HEK293 (cell line): ENCODE data around the gene TSHZ2.

Experiments
- CTCF ChIA-PET: fragments of 350-600 bp; formaldehyde crosslinking; extraction: SDS; loops from one replicate; lab custom pipeline; 2021; ENCODE audit warnings: antibody characterized with exemption; lab: Yijun Ruan, JAX
- POLR2A ChIA-PET: fragments of 300-600 bp; formaldehyde crosslinking; extraction: SDS; loops from one replicate; lab custom pipeline; 2020; ENCODE audit warnings: antibody characterized with exemption, inconsistent platforms; lab: Yijun Ruan, JAX
- H3K27ac ChIP-seq: fragments of 200-500 bp; sonication (Bioruptor generic); 2 replicates; pipeline ENCODE4 v1.5.1; 2014; ENCODE audit warnings: low read depth, low read length, control low read depth, inconsistent platforms; ENCODE audit errors: extremely low read depth
- H3K36me3 ChIP-seq, 2 experiments: fragments of 200-500 bp in 1 of 2; sonication (Bioruptor generic) in 1 of 2; 1 replicate in 1 of 2; 2 replicates in 1 of 2; pipeline ENCODE4 v1.5.1; 2014 to 2017; ENCODE audit warnings: inconsistent platforms in 2 of 2, low read length in 2 of 2; ENCODE audit not compliant: control insufficient read depth in 2 of 2, insufficient read depth in 1 of 2
- H3K4me1 ChIP-seq: fragments of 200-500 bp; sonication (Bioruptor generic); 2 replicates; pipeline ENCODE4 v1.5.1; 2014; ENCODE audit warnings: mild to moderate bottlenecking, low read length, inconsistent platforms; ENCODE audit not compliant: control insufficient read depth, insufficient read depth
- H3K4me3 ChIP-seq: 2 replicates; pipeline ENCODE4 v1.5.1; 2011; ENCODE audit warnings: low read depth, mild to moderate bottlenecking, control low read depth, low read length, moderate library complexity
- H3K9me3 ChIP-seq: fragments of 200-500 bp; sonication (Bioruptor generic); 2 replicates; pipeline ENCODE4 v1.5.1; 2014; ENCODE audit warnings: low read depth, low read length, inconsistent platforms; ENCODE audit not compliant: control insufficient read depth, insufficient read depth
- EGR2 ChIP-seq: fragments of 450-650 bp; formaldehyde crosslinking; IDR thresholded peaks from 2 replicates; pipeline ENCODE4 v1.5.1; 2016; ENCODE audit warnings: low read depth, missing biosample characterization, missing genetic modification characterization
- HOXC10 ChIP-seq: sonication (generic); formaldehyde crosslinking; IDR thresholded peaks from 2 replicates; pipeline ENCODE4 v1.8.1; 2023; ENCODE audit warnings: mild to moderate bottlenecking, missing genetic modification reagents
- KLF17 ChIP-seq: fragments of 450-650 bp; formaldehyde crosslinking; IDR thresholded peaks from 2 replicates; pipeline ENCODE4 v1.5.1; 2016; ENCODE audit warnings: missing biosample characterization, missing genetic modification characterization
- PRDM6 ChIP-seq: fragments of 450-650 bp; formaldehyde crosslinking; IDR thresholded peaks from 2 replicates; pipeline ENCODE4 v1.5.1; 2017; ENCODE audit warnings: missing biosample characterization, missing genetic modification characterization
- SCRT1 ChIP-seq: fragments of 450-650 bp; formaldehyde crosslinking; IDR thresholded peaks from 2 replicates; pipeline ENCODE4 v1.5.1; 2016; ENCODE audit warnings: missing biosample characterization, missing genetic modification characterization, borderline replicate concordance
- SETDB1 ChIP-seq: IDR thresholded peaks from one replicate; pipeline ENCODE4 v1.6.1; 2017; ENCODE audit warnings: mild to moderate bottlenecking, low read length, moderate library complexity, mixed read lengths; ENCODE audit not compliant: insufficient read length
- ZBTB7A ChIP-seq: fragments of 450-650 bp; formaldehyde crosslinking; IDR thresholded peaks from 2 replicates; pipeline ENCODE4 v1.5.1; 2016; ENCODE audit warnings: low read depth, missing biosample characterization, missing genetic modification characterization
- ZFP41 ChIP-seq: fragments of 450-650 bp; formaldehyde crosslinking; IDR thresholded peaks from 2 replicates; pipeline ENCODE4 v1.5.1; 2016; ENCODE audit warnings: missing biosample characterization, missing genetic modification characterization, borderline replicate concordance
- ZNF132 ChIP-seq: fragments of 450-650 bp; formaldehyde crosslinking; IDR thresholded peaks from 2 replicates; pipeline ENCODE4 v1.5.1; 2017; ENCODE audit warnings: missing biosample characterization, missing genetic modification characterization, borderline replicate concordance
- ZNF169 ChIP-seq: fragments of 450-650 bp; formaldehyde crosslinking; IDR thresholded peaks from 2 replicates; pipeline ENCODE4 v1.5.1; 2016; ENCODE audit warnings: missing biosample characterization, missing genetic modification characterization
- ZNF280C ChIP-seq: fragments of 450-650 bp; formaldehyde crosslinking; IDR thresholded peaks from 2 replicates; pipeline ENCODE4 v1.5.1; 2016; ENCODE audit warnings: missing biosample characterization, missing genetic modification characterization
- ZNF311 ChIP-seq: fragments of 450-650 bp; formaldehyde crosslinking; IDR thresholded peaks from 2 replicates; pipeline ENCODE4 v1.5.1; 2017; ENCODE audit warnings: missing biosample characterization, missing genetic modification characterization, borderline replicate concordance
- ZNF335 ChIP-seq: fragments of 450-650 bp; formaldehyde crosslinking; conservative IDR thresholded peaks from 2 replicates; pipeline ENCODE4 v1.5.1; 2016; ENCODE audit warnings: missing biosample characterization, missing genetic modification characterization
- ZNF433 ChIP-seq: fragments of 450-650 bp; formaldehyde crosslinking; IDR thresholded peaks from 2 replicates; pipeline ENCODE4 v1.5.1; 2016; ENCODE audit warnings: missing biosample characterization, missing genetic modification characterization, low read depth
- ZNF544 ChIP-seq: fragments of 450-650 bp; formaldehyde crosslinking; IDR thresholded peaks from 2 replicates; pipeline ENCODE4 v1.5.0; 2017; ENCODE audit warnings: missing biosample characterization, missing genetic modification characterization
- ZNF585B ChIP-seq: fragments of 450-650 bp; formaldehyde crosslinking; IDR thresholded peaks from 2 replicates; pipeline ENCODE4 v1.5.1; 2016; ENCODE audit warnings: missing biosample characterization, missing genetic modification characterization
- ZNF600 ChIP-seq: fragments of 450-650 bp; formaldehyde crosslinking; IDR thresholded peaks from 2 replicates; pipeline ENCODE4 v1.5.1; 2016; ENCODE audit warnings: missing biosample characterization, missing genetic modification characterization
- ZNF621 ChIP-seq: fragments of 450-650 bp; formaldehyde crosslinking; IDR thresholded peaks from 2 replicates; pipeline ENCODE4 v1.5.1; 2017; ENCODE audit warnings: missing biosample characterization, missing genetic modification characterization
- ZNF639 ChIP-seq: fragments of 450-650 bp; formaldehyde crosslinking; IDR thresholded peaks from 2 replicates; pipeline ENCODE4 v1.5.1; 2016; ENCODE audit warnings: missing biosample characterization, missing genetic modification characterization
- ZNF677 ChIP-seq: fragments of 450-650 bp; IDR thresholded peaks from 2 replicates; pipeline ENCODE4 v1.5.0; 2018; ENCODE audit warnings: missing biosample characterization, mild to moderate bottlenecking, missing genetic modification characterization, moderate library complexity
- ZNF704 ChIP-seq: fragments of 450-650 bp; formaldehyde crosslinking; IDR thresholded peaks from 2 replicates; pipeline ENCODE4 v1.5.1; 2016; ENCODE audit warnings: missing biosample characterization, missing genetic modification characterization
- ZNF791 ChIP-seq: fragments of 450-650 bp; formaldehyde crosslinking; IDR thresholded peaks from 2 replicates; pipeline ENCODE4 v1.5.1; 2016; ENCODE audit warnings: missing biosample characterization, missing genetic modification characterization
- TF ChIP-seq, protein P1 (sequence below): fragments of 450-650 bp; formaldehyde crosslinking; IDR thresholded peaks from 2 replicates; pipeline ENCODE4 v1.5.0; 2017; ENCODE audit warnings: missing biosample characterization, missing genetic modification characterization, borderline replicate concordance
- TF ChIP-seq, protein P2 (sequence below): fragments of 450-650 bp; formaldehyde crosslinking; IDR thresholded peaks from 2 replicates; pipeline ENCODE4 v1.5.1; 2016; ENCODE audit warnings: missing biosample characterization, missing genetic modification characterization, low read depth

Gene TSHZ2

GRCh38 chr20:53297154-53297529 lies 325.0 kb downstream of the TSHZ2 start:
- TF ChIP-seq ZNF677 (no peak), ZNF132 (tag by site-specific recombination) (no peak), ZNF639 (tag by site-specific recombination) (no peak), ZNF311 (tag by site-specific recombination) (no peak), ZNF335 (no peak), HOXC10 (CRISPR knock-in tag) (no peak), ZNF704 (tag by site-specific recombination) (no peak)
- Histone ChIP-seq H3K9me3 (no peaks in the 10 kb centered on the region), H3K36me3 (no peaks in the 10 kb centered on the region), H3K27ac (no peak overlapping the region), H3K4me1 (no peaks in the 10 kb centered on the region), H3K4me3 (no peak overlapping the region)
- POLR2A ChIA-PET: no interaction called here
- CTCF ChIA-PET: no interaction called here

- ChIA-PET CTCF (interaction anchor here (0.7 kb wide), 1 partner anchor 142 kb away, joined by 3 read pairs; no protein-coding TSS in a partner anchor), POLR2A (no interaction called here)
- H3K4me1 ChIP-seq: no peaks in the 10 kb centered on the region
- H3K9me3 ChIP-seq: no peaks in the 10 kb centered on the region
- no peak overlapping the region for H3K4me3 ChIP-seq
- TF ChIP-seq ZBTB7A (tag by site-specific recombination): no peak
- no peak for TF ChIP-seq ZNF544
- TF ChIP-seq ZNF585B (tag by site-specific recombination): no peak
- no peak for TF ChIP-seq ZNF280C (tag by site-specific recombination)
- TF ChIP-seq, protein P1, sequence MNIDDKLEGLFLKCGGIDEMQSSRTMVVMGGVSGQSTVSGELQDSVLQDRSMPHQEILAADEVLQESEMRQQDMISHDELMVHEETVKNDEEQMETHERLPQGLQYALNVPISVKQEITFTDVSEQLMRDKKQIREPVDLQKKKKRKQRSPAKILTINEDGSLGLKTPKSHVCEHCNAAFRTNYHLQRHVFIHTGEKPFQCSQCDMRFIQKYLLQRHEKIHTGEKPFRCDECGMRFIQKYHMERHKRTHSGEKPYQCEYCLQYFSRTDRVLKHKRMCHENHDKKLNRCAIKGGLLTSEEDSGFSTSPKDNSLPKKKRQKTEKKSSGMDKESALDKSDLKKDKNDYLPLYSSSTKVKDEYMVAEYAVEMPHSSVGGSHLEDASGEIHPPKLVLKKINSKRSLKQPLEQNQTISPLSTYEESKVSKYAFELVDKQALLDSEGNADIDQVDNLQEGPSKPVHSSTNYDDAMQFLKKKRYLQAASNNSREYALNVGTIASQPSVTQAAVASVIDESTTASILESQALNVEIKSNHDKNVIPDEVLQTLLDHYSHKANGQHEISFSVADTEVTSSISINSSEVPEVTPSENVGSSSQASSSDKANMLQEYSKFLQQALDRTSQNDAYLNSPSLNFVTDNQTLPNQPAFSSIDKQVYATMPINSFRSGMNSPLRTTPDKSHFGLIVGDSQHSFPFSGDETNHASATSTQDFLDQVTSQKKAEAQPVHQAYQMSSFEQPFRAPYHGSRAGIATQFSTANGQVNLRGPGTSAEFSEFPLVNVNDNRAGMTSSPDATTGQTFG (tag by site-specific recombination): no peak
- TF ChIP-seq ZNF169: no peak
- no peak for TF ChIP-seq ZNF791 (tag by site-specific recombination)
- no peak for TF ChIP-seq ZNF621 (tag by site-specific recombination)
- TF ChIP-seq, protein P2, sequence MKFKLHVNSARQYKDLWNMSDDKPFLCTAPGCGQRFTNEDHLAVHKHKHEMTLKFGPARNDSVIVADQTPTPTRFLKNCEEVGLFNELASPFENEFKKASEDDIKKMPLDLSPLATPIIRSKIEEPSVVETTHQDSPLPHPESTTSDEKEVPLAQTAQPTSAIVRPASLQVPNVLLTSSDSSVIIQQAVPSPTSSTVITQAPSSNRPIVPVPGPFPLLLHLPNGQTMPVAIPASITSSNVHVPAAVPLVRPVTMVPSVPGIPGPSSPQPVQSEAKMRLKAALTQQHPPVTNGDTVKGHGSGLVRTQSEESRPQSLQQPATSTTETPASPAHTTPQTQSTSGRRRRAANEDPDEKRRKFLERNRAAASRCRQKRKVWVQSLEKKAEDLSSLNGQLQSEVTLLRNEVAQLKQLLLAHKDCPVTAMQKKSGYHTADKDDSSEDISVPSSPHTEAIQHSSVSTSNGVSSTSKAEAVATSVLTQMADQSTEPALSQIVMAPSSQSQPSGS (tag by site-specific recombination): no peak
- no peak for TF ChIP-seq PRDM6 (tag by site-specific recombination)
- no peak for TF ChIP-seq EGR2 (tag by site-specific recombination)
- no peak for TF ChIP-seq ZFP41 (tag by site-specific recombination)
- no peak for TF ChIP-seq SETDB1
- TF ChIP-seq ZNF600 (tag by site-specific recombination): no peak
- TF ChIP-seq SCRT1 (tag by site-specific recombination): no peak
- no peak for TF ChIP-seq ZNF433 (tag by site-specific recombination)
- TF ChIP-seq KLF17: no peak
- H3K36me3 ChIP-seq: no peaks in the 10 kb centered on the region
- H3K27ac ChIP-seq: no peak overlapping the region
Measured at GRCh38 chr20:53298260-53298659, 326.1 kb downstream of the TSHZ2 start.
